Smooth muscle cell of the umbilical artery (primary cell): Measurements from ENCODE around the gene ZNF775. TPM values are rescaled to one million over a fixed set of nuclear protein-coding genes. Genes with fewer than 3 reads are reported as not detected.

Experiments used
- total RNA-seq: library from RNA; depleted of rRNA; stranded (reverse); fragments of >200 nt; gene quantifications from 2 replicates; pipeline ENCODE4 v1.2.3, GENCODE V29; 2014

Gene ZNF775
- total RNA-seq: 5.6 and 5.9 TPM in 2 replicates

GRCh38 chr7:150378853-150379440, at the start of gene ZNF775:
Gene ZNF775, plus strand, starts transcription at chr7:150379330. Its CDS starts 9,141 bp downstream, at chr7:150388471.

GRCh38 chr7:150341263-150342120, 37.6 kb upstream of the ZNF775 start, which contains the start of gene RARRES2:
Gene RARRES2, minus strand, starts transcription at chr7:150341629. Its CDS starts 1,020 bp downstream, at chr7:150340609.

DNA sequence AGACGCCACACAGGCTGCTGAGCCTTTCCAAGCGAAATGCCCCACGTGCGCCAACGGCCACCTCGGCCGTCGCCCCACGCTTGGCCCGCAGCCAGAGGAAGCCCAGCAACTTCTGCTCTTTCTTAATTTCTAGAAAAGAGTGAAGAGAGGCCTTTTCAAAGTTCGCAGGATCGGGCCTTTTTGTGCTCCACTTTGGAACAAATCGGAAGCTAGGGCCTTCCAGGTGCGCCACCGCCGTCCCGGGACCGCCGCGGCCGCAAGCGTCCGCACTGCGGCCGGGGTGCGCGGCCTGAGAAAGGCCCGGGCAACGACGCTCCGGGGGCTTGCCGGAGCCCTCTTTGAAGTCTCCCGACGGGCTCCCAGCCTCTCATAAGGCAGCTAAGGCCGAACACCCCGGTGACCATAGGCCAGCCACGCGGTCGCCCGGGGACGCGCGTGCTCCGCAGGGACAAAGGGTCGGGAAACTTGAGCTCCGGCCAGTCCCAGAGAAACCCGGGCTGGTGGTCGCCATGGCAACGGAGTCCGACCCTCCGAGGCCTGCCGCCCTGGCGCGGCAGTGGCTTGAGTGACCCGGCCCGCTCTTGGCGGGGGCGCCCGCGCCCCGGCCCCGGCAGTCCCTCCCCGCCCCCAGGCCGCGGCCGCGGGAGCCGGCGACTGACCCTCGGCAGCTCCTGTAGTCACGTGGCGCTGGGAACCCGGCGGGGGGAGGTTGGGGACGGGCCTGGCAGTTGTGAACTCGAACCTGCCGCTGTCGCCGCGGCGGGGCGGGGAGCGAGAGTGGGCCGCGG, 10.8 kb upstream of the ZNF775 start, which contains the start of gene REPIN1:
REPIN1 (plus strand) TSS at position 727 of the 788 bp plus-strand sequence. CDS start 890 bp downstream, outside the sequence.

Other genes with a start within 250 kb of the ZNF775 start
- 1.8 and 2.2 TPM in 2 replicates for gene LRRC61, start 56.0 kb upstream of the ZNF775 start, total RNA-seq
- gene ACTR3C, start 55.8 kb upstream of the ZNF775 start, total RNA-seq: 1.2 TPM in 2 replicates
- gene RARRES2, start 37.7 kb upstream of the ZNF775 start, total RNA-seq: 2.7 TPM in 1 of 2 replicates, not detected in the other
- 48.4 and 87.7 TPM in 2 replicates for gene REPIN1, start 10.5 kb upstream of the ZNF775 start, total RNA-seq
- gene GIMAP8, start 71.3 kb downstream of the ZNF775 start, total RNA-seq: under 0.01 TPM in 1 of 2 replicates, not detected in the other
- gene GIMAP7, start 135.5 kb downstream of the ZNF775 start, total RNA-seq: not detected in 2 replicates
- gene GIMAP4, start 188.1 kb downstream of the ZNF775 start, total RNA-seq: 0.23 and 0.59 TPM in 2 replicates